Natural killer cell treated with Interleukin-12 subunit alpha and Interleukin-12 subunit beta and Interleukin-15 and Interleukin-18, amount 100 ng/mL, for 72 hours (primary cell): ENCODE results near the gene DNAJB6. TPM values are rescaled to one million over a fixed set of nuclear protein-coding genes. Genes with fewer than 3 reads are reported as not detected.

Source experiments
- ATAC-seq, 2 donors: fragments of 150-1000 bp; cut with Tn5 transposase in 1 of 2; sonication (Bioruptor Pico), chemical (Tn5 transposase) in 1 of 2; 2 replicates each; pipeline ENCODE4 v1.10.0; 2021
- DNase-seq: peaks from one replicate; pipeline ENCODE4 v3.0.0; 2022; ENCODE audit warnings: low spot score
- H3K27ac Mint-ChIP-seq, 2 donors: 1 replicate in 1 of 2; 2 replicates in 1 of 2; pipeline ENCODE4 v1.8.0; 2022; ENCODE audit warnings: mixed read lengths in 2 of 2, mild to moderate bottlenecking in 1 of 2, moderate library complexity in 1 of 2
- H3K27me3 Mint-ChIP-seq, 2 donors: 1 replicate in 1 of 2; 2 replicates in 1 of 2; pipeline ENCODE4 v1.8.0; 2022; ENCODE audit warnings: mixed read lengths in 2 of 2
- H3K36me3 Mint-ChIP-seq: one replicate; pipeline ENCODE4 v1.8.0; 2022; ENCODE audit warnings: mixed read lengths
- H3K4me1 Mint-ChIP-seq, 2 donors: 1 replicate in 1 of 2; 2 replicates in 1 of 2; pipeline ENCODE4 v1.8.0; 2022; ENCODE audit warnings: low read depth in 2 of 2, mixed read lengths in 2 of 2, mild to moderate bottlenecking in 1 of 2
- H3K4me3 Mint-ChIP-seq: one replicate; pipeline ENCODE4 v1.8.0; 2022; ENCODE audit warnings: mixed read lengths
- H3K9me3 Mint-ChIP-seq: 2 replicates; pipeline ENCODE4 v1.8.0; 2022; ENCODE audit warnings: mixed read lengths
- total RNA-seq, 2 donors: library from RNA; stranded (reverse); gene quantifications; one replicate each; pipeline ENCODE4 v1.2.3, GENCODE V29; 2022

DNAJB6 gene
- total RNA-seq, 2 donors from 2014 or later = 139 to 145 TPM

DNA sequence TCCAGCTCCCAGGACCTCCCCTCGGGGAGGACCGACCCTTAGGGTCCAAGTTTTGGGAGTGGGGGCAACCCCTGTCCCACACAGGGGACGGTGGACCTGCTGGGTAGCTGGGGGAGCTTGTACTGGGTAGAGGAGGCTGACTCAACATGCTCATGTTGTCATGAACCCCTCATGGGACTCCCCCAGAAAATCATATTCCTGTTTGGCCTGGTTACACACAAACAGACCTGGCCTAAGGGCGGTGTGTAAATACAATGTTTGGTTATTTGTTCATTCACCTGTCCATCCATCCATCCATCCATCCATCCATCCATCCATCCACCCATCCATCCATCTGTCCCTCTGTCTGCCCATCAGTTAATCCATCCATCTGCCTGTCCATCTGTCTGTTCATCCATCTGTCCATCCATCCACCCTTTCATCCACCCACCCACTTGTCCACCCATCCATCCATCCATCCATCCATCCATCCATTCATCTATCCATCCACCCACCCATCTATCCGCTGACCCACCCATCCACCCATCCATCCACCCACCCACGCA is 92.9 kb downstream of the DNAJB6 start:
- H3K4me1 Mint-ChIP-seq = peaks cover 11 to 17% of the 10 kb centered on the region in 2 donors
- no peaks in the 10 kb centered on the region for H3K9me3 Mint-ChIP-seq
- DNase-seq (no peak), ATAC-seq (no peak)
- H3K27ac Mint-ChIP-seq = no peak overlapping the region
- H3K27me3 Mint-ChIP-seq = no peaks in the 10 kb centered on the region
- H3K36me3 Mint-ChIP-seq = no peaks in the 10 kb centered on the region
- H3K4me3 Mint-ChIP-seq = no peak overlapping the region

DNA sequence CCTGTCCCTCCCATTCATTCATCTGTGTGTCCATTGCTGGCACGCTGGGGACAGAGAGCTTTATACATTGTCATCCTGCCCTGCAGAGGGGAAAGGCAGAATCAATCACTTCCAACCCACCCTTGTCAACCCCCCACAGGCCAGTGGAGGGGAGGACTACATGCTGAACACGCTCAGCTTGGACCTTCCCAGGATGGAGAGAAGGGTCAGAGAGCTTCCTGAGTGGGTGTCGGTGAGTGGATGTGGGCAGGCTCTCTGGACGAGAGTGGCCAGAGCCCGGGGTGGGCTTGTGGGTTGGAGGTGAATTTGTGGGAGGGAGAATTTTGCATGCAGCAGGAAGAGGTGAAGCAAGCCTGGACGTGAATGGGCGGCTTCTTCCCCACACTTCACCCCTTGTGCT is 93.9 kb downstream of the DNAJB6 start:
- Mint-ChIP-seq H3K4me3 (no peak overlapping the region), H3K4me1 (peaks cover 11 to 17% of the 10 kb centered on the region in 2 donors)
- no peak for ATAC-seq

DNA sequence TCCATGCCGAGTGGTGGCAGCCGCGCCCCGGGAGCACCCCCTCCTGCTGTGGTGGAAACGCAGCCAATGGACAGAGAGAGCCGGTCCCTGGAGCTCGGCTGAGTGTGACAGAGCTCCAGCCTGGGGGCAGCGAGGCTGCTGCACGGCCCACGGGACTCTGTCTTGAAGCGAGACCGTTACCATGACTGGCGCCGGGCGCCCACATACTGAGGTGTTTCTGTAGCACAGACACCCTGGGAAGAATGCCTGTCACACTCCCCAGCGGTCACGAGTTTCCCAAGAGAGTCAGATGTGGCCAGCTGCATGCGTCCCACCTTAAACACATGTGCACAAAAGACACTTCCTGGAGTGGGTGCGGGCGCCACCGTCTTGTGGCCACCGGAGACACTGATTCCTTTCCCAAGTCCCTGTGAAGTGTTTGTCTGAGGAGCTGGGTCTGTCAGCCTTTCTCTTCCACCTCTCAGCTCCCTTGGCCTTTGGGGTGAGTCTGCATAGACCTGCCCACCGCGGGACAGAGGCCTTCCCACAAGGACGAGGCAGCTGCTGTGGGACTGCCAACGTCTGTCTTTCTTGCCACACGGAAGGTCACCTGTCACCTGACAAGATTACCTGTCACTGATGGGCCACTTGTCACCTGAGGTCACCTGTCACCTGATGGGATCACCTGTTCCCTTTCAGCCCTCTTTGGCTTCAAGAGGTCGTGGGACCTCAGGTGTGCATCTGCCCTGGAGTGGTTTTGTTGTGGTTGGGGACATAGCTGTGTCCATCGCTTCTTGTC is 94.6 kb downstream of the DNAJB6 start:
- H3K4me3 Mint-ChIP-seq = no peak overlapping the region
- no peaks in the 10 kb centered on the region for H3K27me3 Mint-ChIP-seq

More for the DNA sequence above, 93.9 kb downstream of the DNAJB6 start:
- H3K9me3 Mint-ChIP-seq = no peaks in the 10 kb centered on the region
- H3K27me3 Mint-ChIP-seq = no peaks in the 10 kb centered on the region
- H3K27ac Mint-ChIP-seq = no peak overlapping the region
- no peaks in the 10 kb centered on the region for H3K36me3 Mint-ChIP-seq
- no peak for DNase-seq

DNA sequence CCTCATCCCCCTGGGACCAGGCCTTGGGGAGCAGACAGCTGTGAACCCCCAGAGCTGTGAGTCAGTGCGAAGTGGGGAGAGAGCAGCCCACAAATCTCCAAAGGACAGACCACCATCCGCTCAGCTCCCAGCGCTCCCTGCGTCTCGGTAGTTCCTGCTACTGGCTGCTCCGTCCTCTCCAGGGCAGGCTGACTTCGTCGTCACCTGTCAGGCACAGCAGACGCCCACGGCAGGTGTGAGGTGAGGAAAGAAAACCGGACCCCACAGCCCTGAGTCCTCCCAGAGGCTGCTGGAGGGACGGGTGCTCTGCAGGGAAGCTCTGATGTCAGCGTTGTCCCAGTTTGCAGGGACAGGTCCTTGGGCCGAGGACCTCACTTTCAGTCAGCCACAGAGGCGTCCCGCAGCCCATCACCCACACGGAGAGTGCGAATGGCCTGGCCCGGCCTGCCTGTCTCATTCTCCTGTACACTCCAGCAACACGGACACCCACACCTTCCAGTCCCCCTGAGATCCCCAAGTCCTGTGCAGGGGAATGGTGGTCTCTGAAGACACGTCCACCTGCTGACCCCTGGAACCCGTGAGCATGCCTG is 95.2 kb downstream of the DNAJB6 start:
- Mint-ChIP-seq H3K4me1 (peaks cover 11 to 17% of the 10 kb centered on the region in 2 donors), H3K27ac (no peak overlapping the region), H3K27me3 (no peaks in the 10 kb centered on the region), H3K36me3 (no peaks in the 10 kb centered on the region), H3K4me3 (peak overlapping the region; percentile 38), H3K9me3 (no peaks in the 10 kb centered on the region)
- no peak for DNase-seq
- no peak for ATAC-seq

More for the DNA sequence above, 94.6 kb downstream of the DNAJB6 start:
- H3K9me3 Mint-ChIP-seq = no peaks in the 10 kb centered on the region
- DNase-seq (no peak), ATAC-seq (no peak)
- H3K36me3 Mint-ChIP-seq = no peaks in the 10 kb centered on the region
- H3K4me1 Mint-ChIP-seq = peaks cover 11 to 17% of the 10 kb centered on the region in 2 donors
- no peak overlapping the region for H3K27ac Mint-ChIP-seq

DNA sequence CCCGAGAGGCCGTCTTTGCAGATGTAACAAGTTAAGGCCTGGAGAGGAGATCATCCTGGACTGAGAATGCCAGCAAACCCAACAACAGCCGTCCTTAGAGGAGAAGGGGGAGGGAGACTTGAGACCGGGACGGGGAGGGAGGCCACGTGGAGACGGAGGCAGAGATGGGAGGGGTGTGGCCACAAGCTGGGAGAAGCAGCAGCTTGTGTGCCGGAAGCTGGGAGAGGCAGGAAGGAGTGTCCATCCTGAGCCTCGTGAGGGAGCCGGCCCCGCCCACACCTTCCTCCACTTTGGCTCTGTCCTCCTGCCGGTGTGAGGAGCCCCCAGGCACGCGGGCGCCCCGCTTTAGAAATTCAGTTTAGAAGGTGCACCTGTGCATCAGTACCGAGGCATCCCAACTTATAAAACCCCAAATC is 95.7 kb downstream of the DNAJB6 start:
- ATAC-seq (no peak), DNase-seq (no peak)
- H3K9me3 Mint-ChIP-seq = no peaks in the 10 kb centered on the region
- no peak overlapping the region for H3K27ac Mint-ChIP-seq
- peak overlapping the region; percentile 38 for H3K4me3 Mint-ChIP-seq
- peaks cover 11 to 17% of the 10 kb centered on the region in 2 donors for H3K4me1 Mint-ChIP-seq
- no peaks in the 10 kb centered on the region for H3K36me3 Mint-ChIP-seq
- no peaks in the 10 kb centered on the region for H3K27me3 Mint-ChIP-seq

DNA sequence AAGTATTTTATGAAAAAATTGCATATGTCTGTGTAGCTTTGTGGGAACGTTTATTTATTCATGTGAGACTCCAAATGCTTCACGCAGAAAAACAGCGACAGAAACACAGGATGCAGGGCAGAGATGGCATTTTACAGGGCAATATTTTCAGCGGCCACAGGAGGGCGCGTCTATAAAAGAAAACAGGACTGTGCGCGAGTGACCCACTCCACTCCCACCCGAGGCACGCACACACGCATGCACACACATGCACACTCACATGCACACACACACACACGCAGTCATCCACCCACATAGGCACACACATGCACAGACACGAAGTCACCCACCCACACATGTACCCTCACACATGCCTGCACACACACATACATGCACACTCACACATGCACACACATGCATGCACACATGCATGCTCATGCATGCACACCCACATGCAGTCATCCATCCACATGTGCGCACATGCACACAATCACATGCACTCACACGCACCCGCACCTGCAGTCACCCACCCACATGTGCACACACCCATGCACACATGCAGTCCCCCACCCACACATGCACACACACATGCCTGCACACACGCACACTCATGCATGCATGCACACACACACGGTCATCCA is 96.3 kb downstream of the DNAJB6 start:
- Mint-ChIP-seq H3K27ac (no peak overlapping the region), H3K4me3 (peak overlapping the region; percentile 38), H3K4me1 (peaks cover 11 to 17% of the 10 kb centered on the region in 2 donors), H3K36me3 (no peaks in the 10 kb centered on the region), H3K9me3 (no peaks in the 10 kb centered on the region), H3K27me3 (no peaks in the 10 kb centered on the region)
- DNase-seq = no peak
- peak in 1 of 2 donors; percentile 52 for ATAC-seq

DNA sequence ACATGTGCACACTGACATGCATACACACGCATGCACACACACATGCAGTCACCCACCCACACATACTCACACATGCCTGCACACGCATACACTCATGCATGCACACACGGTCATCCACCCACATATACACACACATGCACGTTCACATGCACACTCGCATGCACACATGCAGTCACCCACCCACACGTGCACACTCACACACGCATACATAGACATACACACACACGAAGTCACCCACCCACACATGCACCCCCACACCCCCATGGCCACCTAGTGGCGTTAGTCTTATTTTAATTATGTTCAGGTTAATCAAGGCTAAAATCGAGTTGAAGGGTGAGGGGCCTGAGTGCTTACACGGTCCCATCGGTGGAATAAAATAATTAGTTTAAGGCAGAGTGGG is 96.8 kb downstream of the DNAJB6 start:
- Mint-ChIP-seq H3K9me3 (no peaks in the 10 kb centered on the region), H3K27ac (no peak overlapping the region), H3K36me3 (no peaks in the 10 kb centered on the region), H3K4me3 (peak overlapping the region; percentile 6), H3K4me1 (peaks cover 11 to 17% of the 10 kb centered on the region in 2 donors), H3K27me3 (no peaks in the 10 kb centered on the region)
- ATAC-seq (no peak), DNase-seq (no peak)

DNA sequence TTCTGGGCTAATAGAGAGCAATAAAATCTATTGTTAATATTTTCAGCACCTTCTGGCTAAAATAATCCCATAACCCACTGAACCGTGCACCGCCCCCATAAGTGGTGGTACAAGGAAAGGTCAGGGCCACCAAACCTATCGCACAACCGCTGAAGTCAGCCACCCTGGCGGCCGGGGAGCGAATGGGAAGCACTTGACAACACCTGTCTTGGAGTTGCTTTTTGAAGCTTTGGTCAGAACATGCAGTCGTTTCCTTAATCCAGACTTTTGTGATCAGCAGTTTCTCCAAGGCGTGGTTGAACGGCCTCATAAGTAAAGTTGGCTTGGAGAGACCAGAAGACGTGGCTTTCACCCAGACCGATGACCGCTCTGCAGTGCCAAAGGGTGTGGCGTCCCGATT is 97.4 kb downstream of the DNAJB6 start:
- Mint-ChIP-seq H3K4me1 (peaks cover 11 to 17% of the 10 kb centered on the region in 2 donors), H3K27ac (no peak overlapping the region), H3K27me3 (peaks cover 0 to under 1% of the 10 kb centered on the region in 2 donors), H3K9me3 (no peaks in the 10 kb centered on the region), H3K4me3 (no peak overlapping the region), H3K36me3 (no peaks in the 10 kb centered on the region)
- ATAC-seq = no peak
- DNase-seq = no peak

DNA sequence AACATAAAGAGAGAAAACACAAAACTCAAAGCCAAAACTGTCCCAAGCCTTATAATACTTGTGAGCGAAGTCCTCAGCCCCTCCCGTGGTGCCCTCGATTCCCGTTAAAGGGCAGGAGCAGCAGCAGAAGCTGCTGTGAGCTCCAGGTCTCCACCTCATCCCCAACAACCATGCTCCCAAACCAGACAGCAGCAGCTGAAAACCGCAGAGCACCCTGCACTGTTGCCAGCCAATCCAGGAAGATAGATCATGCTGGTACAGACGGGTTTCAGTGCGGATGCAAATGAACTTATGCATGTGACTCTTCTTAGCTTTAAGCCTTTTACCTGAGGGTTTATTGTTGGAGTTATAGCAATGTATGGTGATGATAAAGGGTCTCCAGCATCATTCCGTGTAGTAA is 97.9 kb downstream of the DNAJB6 start:
- no peak overlapping the region for H3K4me3 Mint-ChIP-seq
- H3K4me1 Mint-ChIP-seq = peaks cover 11 to 17% of the 10 kb centered on the region in 2 donors
- no peaks in the 10 kb centered on the region for H3K9me3 Mint-ChIP-seq
- no peak overlapping the region for H3K27ac Mint-ChIP-seq
- H3K36me3 Mint-ChIP-seq = no peaks in the 10 kb centered on the region
- H3K27me3 Mint-ChIP-seq = peaks cover 0 to 5% of the 10 kb centered on the region in 2 donors
- no peak for DNase-seq
- no peak for ATAC-seq

DNA sequence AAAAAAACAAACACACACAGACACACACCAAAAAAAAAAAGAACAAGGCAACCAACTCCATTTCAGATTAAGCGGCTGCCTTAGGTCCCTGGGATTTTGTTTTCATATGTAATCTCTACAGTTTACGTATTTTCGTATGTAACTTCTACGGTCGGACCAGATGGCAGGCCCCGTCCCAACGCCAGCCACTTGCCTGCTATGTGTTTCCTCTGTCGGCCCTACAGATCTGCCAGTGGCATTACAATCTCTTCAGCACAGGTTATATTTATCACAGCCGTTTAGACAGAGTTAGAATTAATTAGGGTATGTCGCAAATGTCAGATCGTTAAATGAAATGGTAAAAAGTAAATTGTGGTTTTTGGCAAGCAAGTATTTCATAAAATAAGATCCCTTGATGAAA is 99.3 kb downstream of the DNAJB6 start:
- DNase-seq (no peak), ATAC-seq (no peak)
- H3K27me3 Mint-ChIP-seq = peaks cover 0 to 6% of the 10 kb centered on the region in 2 donors
- H3K27ac Mint-ChIP-seq = no peak overlapping the region
- no peaks in the 10 kb centered on the region for H3K9me3 Mint-ChIP-seq
- no peaks in the 10 kb centered on the region for H3K36me3 Mint-ChIP-seq
- H3K4me1 Mint-ChIP-seq = peaks cover 11 to 14% of the 10 kb centered on the region in 2 donors
- H3K4me3 Mint-ChIP-seq = no peak overlapping the region

DNA sequence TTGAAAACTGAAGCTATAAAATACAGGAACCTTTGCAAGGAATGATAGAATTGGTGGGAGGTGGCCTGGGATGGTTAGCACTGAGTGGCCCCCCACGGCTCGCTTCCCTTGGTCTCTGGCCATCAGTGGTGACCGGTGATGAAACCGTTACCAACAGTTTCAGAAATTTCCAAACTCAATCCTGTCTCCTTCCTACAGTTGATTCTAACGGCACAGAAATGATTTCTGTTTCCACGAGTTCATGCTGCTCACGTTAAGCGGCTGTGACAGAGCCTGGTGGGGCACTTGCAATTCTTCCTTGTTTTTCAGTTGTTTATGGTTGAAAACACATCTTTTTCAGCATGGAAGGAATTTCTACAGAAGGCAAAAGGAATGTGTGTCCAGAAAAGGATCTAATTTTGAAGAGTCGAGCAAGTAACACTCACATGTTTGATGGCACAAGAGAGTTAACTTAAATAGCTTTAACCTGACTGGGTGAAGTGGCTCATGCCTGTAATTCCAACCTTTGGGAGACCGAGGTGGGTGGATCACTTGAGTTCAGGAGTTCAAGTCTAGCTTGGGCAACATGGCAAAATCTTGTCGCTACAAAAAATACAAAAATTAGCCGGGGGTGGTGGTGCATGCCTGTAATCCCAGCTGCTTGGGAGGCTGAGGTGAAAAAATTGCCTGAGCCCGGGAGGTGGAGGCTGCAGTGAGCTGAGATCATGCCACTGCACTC is 100.1 kb downstream of the DNAJB6 start:
- Mint-ChIP-seq H3K4me3 (no peak overlapping the region), H3K27ac (no peak overlapping the region), H3K9me3 (no peaks in the 10 kb centered on the region), H3K27me3 (peaks cover 0 to 6% of the 10 kb centered on the region in 2 donors), H3K4me1 (peaks cover 11 to 14% of the 10 kb centered on the region in 2 donors), H3K36me3 (no peaks in the 10 kb centered on the region)
- DNase-seq (no peak), ATAC-seq (no peak)

DNA sequence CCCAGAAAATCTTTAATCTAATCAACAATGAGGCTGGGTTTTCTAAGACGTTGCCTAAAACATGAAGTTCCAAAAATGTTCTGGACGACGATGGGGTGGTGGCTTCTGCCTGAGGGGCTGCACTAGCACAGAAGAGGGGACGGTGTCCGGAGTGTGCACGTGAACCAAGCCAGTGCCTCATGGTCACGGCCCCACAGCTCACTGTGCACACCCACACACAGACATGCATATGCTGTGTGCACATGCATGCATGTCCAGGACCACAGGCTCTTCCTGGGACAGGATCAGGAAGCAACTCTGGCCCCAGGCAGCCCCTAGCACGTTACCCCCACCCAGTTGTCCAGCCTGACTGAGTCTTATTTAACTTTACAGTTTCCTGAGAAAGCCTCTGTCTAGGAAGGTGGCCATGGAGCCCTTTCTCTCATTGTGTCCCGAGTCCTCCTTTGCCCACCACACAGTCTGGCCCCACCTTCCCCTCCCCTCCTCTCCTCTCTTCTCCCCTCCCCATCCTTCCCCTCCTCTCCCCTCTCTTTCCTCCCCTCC is 100.8 kb downstream of the DNAJB6 start:
- H3K36me3 Mint-ChIP-seq = no peaks in the 10 kb centered on the region
- H3K4me3 Mint-ChIP-seq = no peak overlapping the region
- H3K27ac Mint-ChIP-seq = no peak overlapping the region
- no peaks in the 10 kb centered on the region for H3K9me3 Mint-ChIP-seq
- ATAC-seq (peak in 1 of 2 donors; percentile 16), DNase-seq (no peak)
- peaks cover 11% of the 10 kb centered on the region in 2 donors for H3K4me1 Mint-ChIP-seq
- peaks cover 0 to 6% of the 10 kb centered on the region in 2 donors for H3K27me3 Mint-ChIP-seq
